ENCODE data around the gene ST8SIA2.

DNA sequence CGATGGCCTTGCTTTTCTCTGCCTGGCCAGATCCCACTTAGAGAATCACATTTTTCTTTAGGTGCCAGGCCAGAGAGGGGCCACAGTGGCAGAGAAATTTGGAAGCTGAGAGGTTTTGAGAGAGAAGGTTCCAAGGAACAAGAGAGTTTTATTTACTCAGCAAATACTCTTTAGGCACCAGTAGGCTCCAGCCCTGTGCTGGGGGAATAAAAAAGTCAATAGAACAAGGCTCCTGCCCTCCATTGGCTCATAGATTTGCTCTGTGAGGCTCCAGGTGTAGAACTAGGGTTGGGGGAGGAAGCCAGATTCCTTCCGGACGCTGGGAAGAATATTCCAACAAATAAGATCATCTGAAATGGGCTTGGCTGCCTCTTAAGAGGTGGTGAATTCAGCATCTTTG, 59.9 kb downstream of the ST8SIA2 start:
- TF ChIP-seq POLR2AphosphoS5 (IDR thresholded peaks at IDR 0.05; ENCODE audit: borderline replicate concordance, low read depth, low read length) (no peak), EZH2 (IDR thresholded peaks at IDR 0.05) (no peak), FOXP2 (optimal IDR thresholded peaks at IDR 0.05; ENCODE audit: control extremely low read depth, extremely low read length, insufficient read depth) (no peak)

Data from SK-N-MC (cell line).